KMS-11 (cell line): Measurements from ENCODE around the gene MYL5.

Experiments
- H2AFZ ChIP-seq: fragments of 200-600 bp; sonication (generic); 2 replicates; pipeline ENCODE4 v1.6.1; 2016; ENCODE audit warnings: antibody characterized with exemption, mixed run types, low read depth
- H3K27ac ChIP-seq: fragments of 200-600 bp; sonication (generic); 2 replicates; pipeline ENCODE4 v1.6.1; 2016; ENCODE audit warnings: mild to moderate bottlenecking, mixed run types
- H3K27me3 ChIP-seq: fragments of 200-600 bp; sonication (generic); 2 replicates; pipeline ENCODE4 v1.6.1; 2017; ENCODE audit warnings: mild to moderate bottlenecking, low read depth, mixed run types, moderate library complexity; ENCODE audit not compliant: insufficient read depth
- H3K36me3 ChIP-seq: fragments of 200-600 bp; sonication (generic); 2 replicates; pipeline ENCODE4 v1.6.1; 2017; ENCODE audit warnings: mild to moderate bottlenecking, mixed run types; ENCODE audit not compliant: insufficient read depth
- H3K4me1 ChIP-seq: fragments of 200-600 bp; sonication (generic); 2 replicates; pipeline ENCODE4 v1.6.1; 2016; ENCODE audit warnings: mild to moderate bottlenecking, low read depth, mixed run types; ENCODE audit not compliant: poor library complexity, severe bottlenecking
- H3K4me2 ChIP-seq: fragments of 200-600 bp; sonication (generic); 2 replicates; pipeline ENCODE4 v1.7.0; 2016; ENCODE audit warnings: mild to moderate bottlenecking, mixed run types
- H3K4me3 ChIP-seq: fragments of 200-600 bp; sonication (generic); IDR thresholded peaks from 2 replicates; pipeline ENCODE4 v1.6.1; 2017; ENCODE audit warnings: low read depth, low read length, mixed read lengths; ENCODE audit not compliant: insufficient read depth
- H3K79me2 ChIP-seq: fragments of 200-600 bp; sonication (generic); 2 replicates; pipeline ENCODE4 v1.6.1; 2016; ENCODE audit warnings: low read depth, mixed run types; ENCODE audit not compliant: insufficient read depth
- H3K9ac ChIP-seq: fragments of 200-600 bp; sonication (generic); 2 replicates; pipeline ENCODE4 v1.6.1; 2016; ENCODE audit warnings: mild to moderate bottlenecking, mixed run types
- H4K20me1 ChIP-seq: fragments of 200-600 bp; sonication (generic); 2 replicates; pipeline ENCODE4 v1.6.1; 2016; ENCODE audit warnings: mild to moderate bottlenecking, mixed run types; ENCODE audit not compliant: insufficient read depth
- TF ChIP-seq, protein P1 (sequence below): fragments of 200-600 bp; sonication (generic); conservative IDR thresholded peaks from 2 replicates; pipeline ENCODE4 v1.6.1; 2017; ENCODE audit warnings: low read depth, mild to moderate bottlenecking, antibody characterized with exemption, low read length, moderate library complexity, mixed read lengths

Gene MYL5

DNA sequence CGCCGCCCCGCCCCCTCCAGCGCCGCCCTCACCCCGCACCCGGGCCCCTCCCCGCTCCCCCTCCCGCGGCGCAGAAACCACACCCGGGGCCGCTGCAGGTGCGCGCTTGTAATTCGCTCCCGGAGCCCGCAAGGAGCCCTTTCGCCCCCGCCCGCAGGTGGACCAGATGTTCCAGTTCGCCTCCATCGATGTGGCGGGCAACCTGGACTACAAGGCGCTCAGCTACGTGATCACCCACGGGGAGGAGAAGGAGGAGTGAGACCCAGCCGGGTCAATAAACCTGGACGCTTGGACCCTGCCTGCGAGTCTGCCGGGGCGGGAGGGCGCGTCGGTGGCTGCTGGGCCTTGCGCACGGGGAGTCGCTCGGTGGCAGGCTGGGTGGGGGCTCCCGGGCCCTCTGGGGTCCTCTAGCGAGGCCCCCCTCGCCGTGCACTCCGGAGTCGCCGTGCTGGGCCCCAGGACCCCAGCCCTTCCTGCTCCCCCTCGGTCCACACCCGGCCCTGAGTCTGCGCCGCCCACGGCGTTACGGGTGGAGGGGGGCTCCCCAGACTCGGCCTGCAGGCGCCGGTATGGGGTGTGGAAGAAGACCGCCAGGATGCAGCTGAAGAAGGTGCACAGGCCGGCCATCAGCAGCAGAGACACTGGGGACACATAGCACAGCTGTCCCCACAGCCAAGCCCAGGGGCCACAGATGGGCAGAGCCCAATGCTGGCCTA is 7.6 kb downstream of the MYL5 start:
- H3K27me3 ChIP-seq = no peaks in the 10 kb centered on the region
- no peaks in the 10 kb centered on the region for H3K4me1 ChIP-seq
- no peak overlapping the region for H3K4me2 ChIP-seq
- no peaks in the 10 kb centered on the region for H4K20me1 ChIP-seq
- no peaks in the 10 kb centered on the region for H3K36me3 ChIP-seq
- no peak overlapping the region for H3K4me3 ChIP-seq
- H3K9ac ChIP-seq = no peak overlapping the region
- no peak overlapping the region for H3K27ac ChIP-seq
- no peak overlapping the region for H2AFZ ChIP-seq
- TF ChIP-seq, protein P1, sequence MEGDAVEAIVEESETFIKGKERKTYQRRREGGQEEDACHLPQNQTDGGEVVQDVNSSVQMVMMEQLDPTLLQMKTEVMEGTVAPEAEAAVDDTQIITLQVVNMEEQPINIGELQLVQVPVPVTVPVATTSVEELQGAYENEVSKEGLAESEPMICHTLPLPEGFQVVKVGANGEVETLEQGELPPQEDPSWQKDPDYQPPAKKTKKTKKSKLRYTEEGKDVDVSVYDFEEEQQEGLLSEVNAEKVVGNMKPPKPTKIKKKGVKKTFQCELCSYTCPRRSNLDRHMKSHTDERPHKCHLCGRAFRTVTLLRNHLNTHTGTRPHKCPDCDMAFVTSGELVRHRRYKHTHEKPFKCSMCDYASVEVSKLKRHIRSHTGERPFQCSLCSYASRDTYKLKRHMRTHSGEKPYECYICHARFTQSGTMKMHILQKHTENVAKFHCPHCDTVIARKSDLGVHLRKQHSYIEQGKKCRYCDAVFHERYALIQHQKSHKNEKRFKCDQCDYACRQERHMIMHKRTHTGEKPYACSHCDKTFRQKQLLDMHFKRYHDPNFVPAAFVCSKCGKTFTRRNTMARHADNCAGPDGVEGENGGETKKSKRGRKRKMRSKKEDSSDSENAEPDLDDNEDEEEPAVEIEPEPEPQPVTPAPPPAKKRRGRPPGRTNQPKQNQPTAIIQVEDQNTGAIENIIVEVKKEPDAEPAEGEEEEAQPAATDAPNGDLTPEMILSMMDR = no peak
- H3K79me2 ChIP-seq = no peaks in the 10 kb centered on the region

DNA sequence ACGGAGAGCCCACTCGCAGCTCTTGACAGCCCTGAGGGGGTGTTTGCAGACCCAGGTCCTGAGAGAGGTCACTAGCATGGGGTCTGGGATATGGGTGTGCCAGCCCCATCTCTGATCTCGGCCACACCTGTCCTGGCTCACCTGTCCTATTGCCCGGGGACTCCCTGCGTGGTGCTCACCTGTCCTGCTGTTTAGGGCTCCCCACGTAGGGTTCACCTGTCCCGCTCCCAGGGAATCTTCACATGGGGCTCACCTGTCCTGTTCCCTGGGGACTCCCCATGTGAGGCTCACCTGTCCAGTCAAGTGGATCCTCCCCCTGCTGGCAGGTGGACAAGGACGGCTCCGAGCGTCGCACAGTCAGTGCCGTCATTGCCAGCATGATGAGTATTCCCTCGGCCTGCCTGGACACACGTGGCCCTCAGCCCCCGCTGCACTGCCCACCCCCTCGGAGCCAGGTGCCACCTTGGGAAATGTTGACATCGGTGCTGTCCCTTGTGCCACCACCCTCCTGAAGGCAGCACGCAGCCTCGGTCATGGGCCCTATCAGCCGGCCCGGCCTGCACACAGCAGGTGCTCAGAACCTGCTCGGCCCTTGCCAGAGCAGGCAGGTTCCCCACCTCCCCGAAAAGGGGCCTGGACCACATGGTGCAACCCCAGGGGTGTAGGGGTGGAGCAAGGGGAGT is 8.3 kb downstream of the MYL5 start:
- TF ChIP-seq, protein P1 = no peak
- Histone ChIP-seq H3K27ac (no peak overlapping the region), H3K4me1 (no peaks in the 10 kb centered on the region), H3K4me3 (no peak overlapping the region), H2AFZ (no peak overlapping the region), H4K20me1 (no peaks in the 10 kb centered on the region), H3K27me3 (no peaks in the 10 kb centered on the region), H3K79me2 (no peaks in the 10 kb centered on the region), H3K9ac (no peak overlapping the region), H3K36me3 (no peaks in the 10 kb centered on the region), H3K4me2 (no peak overlapping the region)

DNA sequence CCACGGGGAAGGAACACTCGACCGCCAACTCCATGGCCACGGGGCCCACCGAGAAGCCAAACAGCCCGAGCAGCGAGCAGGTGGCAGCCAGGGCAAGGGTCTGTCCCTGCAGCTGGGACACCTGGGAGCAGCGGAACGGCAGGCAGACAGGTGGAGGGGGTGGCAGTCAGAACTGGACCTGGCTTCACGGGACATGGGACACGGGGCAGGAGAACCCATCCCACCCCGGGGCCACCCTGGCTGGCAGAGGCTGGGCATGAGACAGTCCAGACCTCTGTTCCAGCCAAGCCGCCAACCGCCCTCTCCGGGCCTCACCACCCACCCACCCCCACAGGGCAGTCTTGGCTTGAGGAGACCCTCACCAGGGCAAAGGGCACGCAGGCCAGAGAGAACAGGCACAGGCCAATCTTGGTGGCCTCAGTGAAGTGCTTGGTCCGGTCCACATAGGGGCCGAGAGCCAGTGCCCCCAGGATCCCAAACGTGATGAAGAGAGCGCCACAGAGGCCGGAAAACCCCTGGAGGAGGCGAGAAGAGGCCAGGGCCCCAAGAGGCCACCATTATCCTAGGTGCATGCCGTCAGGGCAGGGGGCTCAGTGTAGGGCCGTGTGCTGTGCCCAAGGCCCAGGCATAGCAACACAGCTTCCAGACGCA is 9.0 kb downstream of the MYL5 start:
- Histone ChIP-seq H3K9ac (no peak overlapping the region), H3K4me2 (no peak overlapping the region), H2AFZ (no peak overlapping the region), H3K27ac (no peak overlapping the region), H3K27me3 (no peaks in the 10 kb centered on the region), H3K79me2 (no peaks in the 10 kb centered on the region), H3K4me1 (no peaks in the 10 kb centered on the region), H3K36me3 (no peaks in the 10 kb centered on the region), H3K4me3 (no peak overlapping the region), H4K20me1 (no peaks in the 10 kb centered on the region)
- TF ChIP-seq, protein P1 = no peak

DNA sequence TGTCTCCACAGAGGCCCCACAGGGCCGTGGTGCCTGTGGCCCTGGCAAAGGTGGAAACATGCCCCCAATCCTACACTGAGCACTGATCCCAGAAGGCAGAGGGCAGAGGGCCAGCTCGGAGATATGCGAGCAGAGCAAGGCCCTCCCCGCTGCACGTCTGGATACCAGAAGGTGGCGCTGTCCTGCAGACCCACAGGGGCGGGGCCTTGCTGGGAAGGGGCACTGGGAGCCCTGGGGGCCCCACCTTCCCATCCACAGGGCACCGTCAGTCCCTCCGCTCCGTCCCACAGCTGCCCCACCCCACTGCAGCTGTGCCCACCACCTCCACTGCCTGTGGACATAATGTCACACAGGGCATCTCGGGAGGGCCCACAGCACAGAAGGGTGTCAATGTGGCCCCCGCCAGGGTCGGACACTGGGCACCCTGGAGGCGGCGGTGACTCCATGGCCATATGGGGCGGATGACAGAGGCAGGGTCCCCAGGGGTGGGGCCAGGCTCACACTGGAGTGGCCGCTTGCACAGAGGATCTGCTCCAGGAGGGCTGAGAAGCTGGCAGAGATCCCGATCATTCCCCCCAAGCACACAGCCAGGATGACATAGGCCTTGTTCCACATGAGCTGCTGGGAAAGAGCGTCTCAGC is 9.8 kb downstream of the MYL5 start:
- TF ChIP-seq, protein P1 = no peak
- H3K27me3 ChIP-seq = no peaks in the 10 kb centered on the region
- no peaks in the 10 kb centered on the region for H3K79me2 ChIP-seq
- no peak overlapping the region for H3K4me2 ChIP-seq
- H3K36me3 ChIP-seq = no peaks in the 10 kb centered on the region
- no peaks in the 10 kb centered on the region for H4K20me1 ChIP-seq
- no peak overlapping the region for H3K4me3 ChIP-seq
- H2AFZ ChIP-seq = no peak overlapping the region
- H3K4me1 ChIP-seq = no peaks in the 10 kb centered on the region
- no peak overlapping the region for H3K9ac ChIP-seq
- no peak overlapping the region for H3K27ac ChIP-seq
